Measurements from ENCODE around the gene ZNF277.

- TF ChIP-seq POLR2A (IDR thresholded peaks at IDR 0.05): no peak
- TF ChIP-seq, protein P1, sequence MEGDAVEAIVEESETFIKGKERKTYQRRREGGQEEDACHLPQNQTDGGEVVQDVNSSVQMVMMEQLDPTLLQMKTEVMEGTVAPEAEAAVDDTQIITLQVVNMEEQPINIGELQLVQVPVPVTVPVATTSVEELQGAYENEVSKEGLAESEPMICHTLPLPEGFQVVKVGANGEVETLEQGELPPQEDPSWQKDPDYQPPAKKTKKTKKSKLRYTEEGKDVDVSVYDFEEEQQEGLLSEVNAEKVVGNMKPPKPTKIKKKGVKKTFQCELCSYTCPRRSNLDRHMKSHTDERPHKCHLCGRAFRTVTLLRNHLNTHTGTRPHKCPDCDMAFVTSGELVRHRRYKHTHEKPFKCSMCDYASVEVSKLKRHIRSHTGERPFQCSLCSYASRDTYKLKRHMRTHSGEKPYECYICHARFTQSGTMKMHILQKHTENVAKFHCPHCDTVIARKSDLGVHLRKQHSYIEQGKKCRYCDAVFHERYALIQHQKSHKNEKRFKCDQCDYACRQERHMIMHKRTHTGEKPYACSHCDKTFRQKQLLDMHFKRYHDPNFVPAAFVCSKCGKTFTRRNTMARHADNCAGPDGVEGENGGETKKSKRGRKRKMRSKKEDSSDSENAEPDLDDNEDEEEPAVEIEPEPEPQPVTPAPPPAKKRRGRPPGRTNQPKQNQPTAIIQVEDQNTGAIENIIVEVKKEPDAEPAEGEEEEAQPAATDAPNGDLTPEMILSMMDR (IDR thresholded peaks at IDR 0.05): no peak
Observed at GRCh38 chr7:112160130-112160770, 46.2 kb upstream of the ZNF277 start.
